Right renal pelvis (tissue), 4 donors: ENCODE data around the gene GHRH. TPM values are rescaled to one million over a fixed set of nuclear protein-coding genes. Genes with fewer than 3 reads are reported as not detected.

Experiments
- DNase-seq, 4 donors: peaks; one replicate each; pipeline ENCODE4 v3.0.0-alpha.2; 2013; ENCODE audit warnings: low read depth in 4 of 4, low spot score in 3 of 4, missing footprints in 1 of 4
- polyA plus RNA-seq, 4 donors: library from polyadenylated mRNA; unstranded; fragments of 120-200 nt; gene quantifications; one replicate each; pipeline ENCODE4 v1.2.1, GENCODE V29; 2013; ENCODE audit not compliant: insufficient read length in 4 of 4

The GHRH gene
- not detected for polyA plus RNA-seq

- DNase-seq: no peak
Measured at GRCh38 chr20:37261714-37262113, at the start of gene GHRH. Gene GHRH, minus strand, starts transcription at chr20:37261814. Its CDS starts 4,925 bp downstream, at chr20:37256889.

GRCh38 chr20:37310951-37311350 lies 49.3 kb upstream of the GHRH start:
- DNase-seq: no peak

GRCh38 chr20:37309936-37310590 lies 48.4 kb upstream of the GHRH start:
- no peak for DNase-seq

GRCh38 chr20:37309290-37309689 lies 47.7 kb upstream of the GHRH start:
- no peak for DNase-seq

GRCh38 chr20:37308086-37309050 lies 46.8 kb upstream of the GHRH start:
- DNase-seq: no peak

- no peak for DNase-seq
Measured at GRCh38 chr20:37305839-37306238, 44.2 kb upstream of the GHRH start.

GRCh38 chr20:37305079-37305478 lies 43.5 kb upstream of the GHRH start:
- DNase-seq: no peak

- DNase-seq: no peak
Measured at GRCh38 chr20:37303637-37304036, 42.0 kb upstream of the GHRH start.

GRCh38 chr20:37302981-37303380 lies 41.4 kb upstream of the GHRH start:
- DNase-seq: no peak

- no peak for DNase-seq
Measured at GRCh38 chr20:37301558-37301957, 39.9 kb upstream of the GHRH start.

- no peak for DNase-seq
Measured at GRCh38 chr20:37301120-37301519, 39.5 kb upstream of the GHRH start.

GRCh38 chr20:37299718-37300528 lies 38.3 kb upstream of the GHRH start:
- no peak for DNase-seq

GRCh38 chr20:37298190-37298939 lies 36.8 kb upstream of the GHRH start:
- no peak for DNase-seq

GRCh38 chr20:37297066-37297736 lies 35.6 kb upstream of the GHRH start:
- DNase-seq: no peak

GRCh38 chr20:37296371-37296770 lies 34.8 kb upstream of the GHRH start:
- DNase-seq: no peak

- no peak for DNase-seq
Measured at GRCh38 chr20:37295595-37295994, 34.0 kb upstream of the GHRH start.

- DNase-seq: no peak
Measured at GRCh38 chr20:37295001-37295400, 33.4 kb upstream of the GHRH start.

- no peak for DNase-seq
Measured at GRCh38 chr20:37294262-37294981, 32.8 kb upstream of the GHRH start.
